Breast epithelium (tissue), 4 donors: ENCODE measurements around the gene OTUD5. TPM values are rescaled to one million over a fixed set of nuclear protein-coding genes. Genes with fewer than 3 reads are reported as not detected.

ENCODE experiments used
- DNase-seq, 2 donors: peaks; one replicate each; pipeline ENCODE4 v3.0.0-alpha.2; 2019; ENCODE audit warnings: low spot score in 2 of 2
- H3K27ac ChIP-seq, 2 donors: fragments of 200-600 bp; sonication (generic) in 1 of 2; one replicate each; pipeline ENCODE4 v1.5.1; 2016 to 2019; ENCODE audit warnings: mild to moderate bottlenecking in 1 of 2
- H3K27me3 ChIP-seq, 2 donors: fragments of 200-600 bp; sonication (generic) in 1 of 2; one replicate each; pipeline versions ENCODE4 v1.5.1 to v1.6.0; 2017 to 2019; ENCODE audit warnings: control low read depth in 1 of 2, mild to moderate bottlenecking in 1 of 2
- H3K36me3 ChIP-seq: fragments of 200-600 bp; one replicate; pipeline ENCODE4 v1.5.1; 2019
- H3K4me1 ChIP-seq, 2 donors: fragments of 200-600 bp; sonication (generic); one replicate each; pipeline ENCODE4 v1.5.1; 2016 to 2019; ENCODE audit warnings: control low read depth in 1 of 2
- H3K4me3 ChIP-seq, 3 donors: fragments of 200-600 bp; sonication (generic); 1 replicate in 2 of 3; 2 replicates in 1 of 3; pipeline ENCODE4 v1.5.1; 2016 to 2019; ENCODE audit warnings: mild to moderate bottlenecking in 3 of 3, moderate library complexity in 2 of 3
- H3K9me3 ChIP-seq, 2 donors: fragments of 200-600 bp; sonication (generic) in 1 of 2; one replicate each; pipeline ENCODE4 v1.5.1; 2016 to 2019; ENCODE audit warnings: control low read depth in 1 of 2
- POLR2A ChIP-seq: fragments of 450-650 bp; IDR thresholded peaks from one replicate; pipeline ENCODE4 v1.6.1; 2016; ENCODE audit warnings: antibody characterized with exemption, mild to moderate bottlenecking, moderate library complexity
- POLR2AphosphoS5 ChIP-seq, 3 donors: sonication (generic); formaldehyde crosslinking; IDR thresholded peaks; one replicate each; pipeline ENCODE4 v1.6.1; 2017; ENCODE audit warnings: antibody characterized with exemption in 3 of 3
- intact Hi-C: fragments of 100-400 bp; cut with DNase I; formaldehyde crosslinking; loops from one replicate; pipeline ENCODE4 v1.15.1; 2023; ENCODE audit warnings: low total_unique reads
- total RNA-seq, 3 donors: library from RNA; depleted of rRNA; stranded (reverse); fragments of >200 nt; gene quantifications; one replicate each; pipeline ENCODE4 v1.1.0, GENCODE V29; 2016
- TF ChIP-seq, protein P1 (sequence below), 3 donors: fragments of 450-650 bp; IDR thresholded peaks; one replicate each; pipeline ENCODE4 v1.5.1; 2016 to 2017; ENCODE audit warnings: antibody characterized with exemption in 3 of 3, mild to moderate bottlenecking in 3 of 3, moderate library complexity in 3 of 3

OTUD5 gene
- total RNA-seq, 3 donors from 2014 or later: 35.8 to 37.9 (median 36.1) TPM

DNA sequence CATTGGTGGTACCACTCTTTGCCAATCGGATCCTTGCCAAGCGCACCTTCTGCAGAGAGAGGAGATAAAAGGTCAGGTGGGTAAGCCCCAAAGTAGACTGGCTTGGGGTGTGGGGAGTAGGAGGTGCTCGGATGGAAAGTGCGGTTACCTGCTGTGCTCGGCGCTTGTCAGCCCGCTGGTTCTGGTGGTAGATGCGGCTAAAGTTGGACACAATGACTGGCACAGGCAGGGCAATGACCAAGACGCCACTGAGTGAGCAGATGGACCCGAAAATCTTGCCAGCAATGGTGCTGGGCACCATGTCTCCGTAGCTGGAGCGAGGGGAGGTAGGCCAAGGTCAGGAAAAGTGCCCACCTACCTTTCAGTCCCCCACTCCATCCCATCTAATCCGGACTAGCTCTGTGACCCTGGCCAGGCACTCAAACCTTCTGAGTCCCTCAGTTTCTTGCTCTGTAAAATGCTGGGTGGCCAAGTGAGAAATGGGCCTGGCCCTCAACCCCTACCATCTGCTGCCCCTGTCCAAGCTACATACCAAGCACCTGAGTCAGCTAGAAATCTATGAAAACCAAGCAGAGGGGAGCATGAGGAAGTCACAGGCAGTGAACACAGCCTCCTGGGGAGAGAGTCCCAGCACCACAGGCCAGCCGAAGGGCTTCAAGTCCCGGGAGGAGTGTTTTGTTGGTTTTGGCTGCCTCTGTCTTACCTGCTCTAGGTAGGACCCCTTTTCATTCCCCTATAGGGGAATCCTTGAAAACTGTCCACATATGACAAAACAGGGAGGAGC, 9.6 kb upstream of the OTUD5 start:
- Histone ChIP-seq H3K4me1 (no peaks in the 10 kb centered on the region), H3K4me3 (no peak overlapping the region), H3K27me3 (peaks cover 0 to 37% of the 10 kb centered on the region in 2 donors), H3K36me3 (no peaks in the 10 kb centered on the region), H3K9me3 (no peaks in the 10 kb centered on the region), H3K27ac (no peak overlapping the region)
- intact Hi-C loops: no loop called here
- TF ChIP-seq, protein P1, sequence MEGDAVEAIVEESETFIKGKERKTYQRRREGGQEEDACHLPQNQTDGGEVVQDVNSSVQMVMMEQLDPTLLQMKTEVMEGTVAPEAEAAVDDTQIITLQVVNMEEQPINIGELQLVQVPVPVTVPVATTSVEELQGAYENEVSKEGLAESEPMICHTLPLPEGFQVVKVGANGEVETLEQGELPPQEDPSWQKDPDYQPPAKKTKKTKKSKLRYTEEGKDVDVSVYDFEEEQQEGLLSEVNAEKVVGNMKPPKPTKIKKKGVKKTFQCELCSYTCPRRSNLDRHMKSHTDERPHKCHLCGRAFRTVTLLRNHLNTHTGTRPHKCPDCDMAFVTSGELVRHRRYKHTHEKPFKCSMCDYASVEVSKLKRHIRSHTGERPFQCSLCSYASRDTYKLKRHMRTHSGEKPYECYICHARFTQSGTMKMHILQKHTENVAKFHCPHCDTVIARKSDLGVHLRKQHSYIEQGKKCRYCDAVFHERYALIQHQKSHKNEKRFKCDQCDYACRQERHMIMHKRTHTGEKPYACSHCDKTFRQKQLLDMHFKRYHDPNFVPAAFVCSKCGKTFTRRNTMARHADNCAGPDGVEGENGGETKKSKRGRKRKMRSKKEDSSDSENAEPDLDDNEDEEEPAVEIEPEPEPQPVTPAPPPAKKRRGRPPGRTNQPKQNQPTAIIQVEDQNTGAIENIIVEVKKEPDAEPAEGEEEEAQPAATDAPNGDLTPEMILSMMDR (IDR thresholded peaks at IDR 0.05): no peak
- TF ChIP-seq POLR2AphosphoS5 (IDR thresholded peaks at IDR 0.05): no peak
- TF ChIP-seq POLR2A: no peak
- no peak for DNase-seq

DNA sequence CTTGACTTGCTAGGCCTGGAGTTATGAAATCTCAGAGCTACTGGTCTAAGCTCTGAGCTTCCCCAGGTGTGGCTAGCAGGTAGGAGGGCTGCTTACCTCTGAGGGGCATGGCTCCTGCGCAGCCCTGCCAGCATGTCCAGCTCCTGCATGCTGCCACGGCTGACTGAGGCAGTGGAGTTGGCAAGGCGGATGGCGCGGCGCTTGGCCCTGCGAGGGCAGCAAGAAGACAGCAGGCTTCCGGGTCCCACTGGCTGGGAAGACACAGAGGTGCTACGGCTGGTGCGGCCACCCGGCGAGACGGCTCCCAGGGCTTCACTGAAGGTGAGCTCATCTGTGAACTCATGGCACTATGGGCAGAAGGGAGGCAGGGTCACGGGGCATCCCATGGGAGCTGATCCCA, 8.6 kb upstream of the OTUD5 start:
- H3K27me3 ChIP-seq: peaks cover 0 to 36% of the 10 kb centered on the region in 2 donors
- no peak overlapping the region for H3K27ac ChIP-seq
- H3K4me3 ChIP-seq: no peak overlapping the region
- TF ChIP-seq POLR2A: no peak
- TF ChIP-seq, protein P1 (IDR thresholded peaks at IDR 0.05): no peak
- no peak for TF ChIP-seq POLR2AphosphoS5 (IDR thresholded peaks at IDR 0.05)
- no peaks in the 10 kb centered on the region for H3K4me1 ChIP-seq
- intact Hi-C loops: no loop called here
- H3K9me3 ChIP-seq: no peaks in the 10 kb centered on the region
- no peaks in the 10 kb centered on the region for H3K36me3 ChIP-seq
- no peak for DNase-seq

DNA sequence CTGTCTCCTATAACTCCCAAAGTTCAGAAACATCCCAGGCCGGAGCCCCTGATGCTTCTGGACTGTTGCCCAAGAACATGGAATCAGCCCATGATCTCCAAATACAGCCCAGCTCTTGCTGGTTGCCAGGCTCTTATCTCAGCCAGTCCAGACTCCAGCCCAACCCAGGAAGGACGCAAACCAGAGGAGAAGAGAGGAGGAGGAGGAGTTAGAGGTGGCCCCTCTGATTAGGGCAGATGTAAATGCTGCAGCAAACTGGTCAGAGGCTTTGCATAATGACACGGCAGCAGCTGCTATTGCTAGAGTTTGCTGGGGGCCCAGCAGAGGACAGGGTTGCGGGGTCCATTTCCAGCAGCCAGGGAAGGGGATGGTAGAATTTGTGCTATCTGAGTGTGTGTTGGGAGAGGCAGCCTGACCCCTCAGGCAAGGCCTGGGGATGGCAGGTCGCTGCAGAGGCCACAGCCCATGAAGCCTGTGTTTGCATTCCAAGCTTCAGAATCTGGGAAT, 4.2 kb upstream of the OTUD5 start:
- peaks cover 0 to 28% of the 10 kb centered on the region in 2 donors for H3K27me3 ChIP-seq
- H3K4me3 ChIP-seq: no peak overlapping the region
- no peak for DNase-seq
- intact Hi-C loops: no loop called here
- no peak overlapping the region for H3K27ac ChIP-seq
- H3K9me3 ChIP-seq: no peaks in the 10 kb centered on the region
- no peaks in the 10 kb centered on the region for H3K4me1 ChIP-seq
- H3K36me3 ChIP-seq: no peaks in the 10 kb centered on the region
- TF ChIP-seq POLR2A (no peak), POLR2AphosphoS5 (IDR thresholded peaks at IDR 0.05) (no peak)
- TF ChIP-seq, protein P1 (IDR thresholded peaks at IDR 0.05): no peak

DNA sequence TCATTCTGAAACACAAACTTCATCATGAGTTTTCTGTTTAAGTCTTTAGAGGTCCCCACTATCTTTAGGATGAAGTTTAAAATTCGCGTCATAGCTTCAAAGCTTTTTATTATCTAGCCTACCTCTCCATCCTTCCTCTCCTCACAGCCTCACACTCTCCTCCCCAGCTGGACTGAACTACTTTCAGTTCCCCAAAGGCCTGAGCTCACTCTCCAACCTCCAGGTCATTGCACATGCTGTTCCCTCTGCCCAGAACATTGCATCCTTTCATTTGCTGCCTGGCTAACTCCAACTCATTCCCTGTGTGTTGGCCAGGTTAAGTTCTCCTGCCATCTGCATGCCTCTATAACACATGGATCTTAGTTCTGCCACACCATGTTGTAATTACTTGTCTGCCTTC, 2.9 kb upstream of the OTUD5 start:
- no peaks in the 10 kb centered on the region for H3K9me3 ChIP-seq
- no peak for DNase-seq
- intact Hi-C loops: no loop called here
- no peak overlapping the region for H3K27ac ChIP-seq
- no peak overlapping the region for H3K4me3 ChIP-seq
- H3K36me3 ChIP-seq: no peaks in the 10 kb centered on the region
- no peaks in the 10 kb centered on the region for H3K4me1 ChIP-seq
- no peak for TF ChIP-seq POLR2A
- peaks cover 0 to 28% of the 10 kb centered on the region in 2 donors for H3K27me3 ChIP-seq

DNA sequence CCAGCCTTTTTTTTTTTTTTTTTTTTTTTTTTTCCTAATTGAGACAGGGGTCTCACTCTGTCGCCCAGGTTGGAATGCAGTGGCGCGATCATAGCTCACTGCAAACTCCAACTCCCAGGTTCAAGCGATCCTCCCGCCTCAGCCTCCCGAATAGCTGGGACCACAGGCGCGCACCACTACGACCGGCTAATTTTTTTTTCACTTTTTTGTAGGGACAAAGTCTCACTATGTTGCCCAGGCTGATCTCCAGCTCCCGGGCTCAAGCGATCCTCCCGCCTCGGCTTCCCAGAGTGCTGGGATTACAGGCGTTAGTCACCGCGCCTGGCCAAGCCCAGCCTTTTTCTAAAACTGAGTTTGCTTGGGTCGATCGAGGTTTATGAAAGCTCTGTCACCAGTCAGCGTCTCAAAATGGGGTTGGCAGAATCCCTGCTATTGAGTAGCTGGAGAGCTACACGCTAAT, 1.3 kb upstream of the OTUD5 start:
- intact Hi-C loops: no loop called here
- Histone ChIP-seq H3K36me3 (no peaks in the 10 kb centered on the region), H3K27me3 (peaks cover 0 to 35% of the 10 kb centered on the region in 2 donors), H3K27ac (peak overlapping the region; percentile 90 to 94), H3K4me3 (peak overlapping the region; percentile 61 to 82 (median 66)), H3K4me1 (no peaks in the 10 kb centered on the region), H3K9me3 (no peaks in the 10 kb centered on the region)
- DNase-seq: peak; percentile 21 to 52
- TF ChIP-seq POLR2A: no peak
- TF ChIP-seq, protein P1 (IDR thresholded peaks at IDR 0.05): no peak
